HepG2 (cell line): ENCODE results near the gene ATP1A1. TPM values are rescaled to one million over a fixed set of nuclear protein-coding genes. Genes with fewer than 3 reads are reported as not detected.

Experiments used
- ATF4 ChIP-seq, 2 experiments: fragments of 450-650 bp in 1 of 2; sonication (generic) in 1 of 2; formaldehyde crosslinking; IDR thresholded peaks; 2 replicates each; pipeline versions ENCODE4 v1.5.0 to v1.8.0; 2020 to 2022; ENCODE audit warnings: mild to moderate bottlenecking in 1 of 2, missing genetic modification reagents in 1 of 2
- ATF7 ChIP-seq, 2 experiments: fragments of 450-650 bp in 1 of 2; sonication (generic) in 1 of 2; formaldehyde crosslinking in 1 of 2; IDR thresholded peaks; 2 replicates each; pipeline versions ENCODE4 v1.4.0 to v1.6.1; 2016 to 2020; ENCODE audit warnings: antibody characterized with exemption in 1 of 2, mild to moderate bottlenecking in 1 of 2, missing genetic modification reagents in 1 of 2
- CREM ChIP-seq, 2 experiments: sonication (generic) in 1 of 2; formaldehyde crosslinking in 1 of 2; IDR thresholded peaks; 2 replicates each; pipeline versions ENCODE4 v1.4.0 to v1.6.1; 2016 to 2020; ENCODE audit warnings: antibody characterized with exemption in 1 of 2, mild to moderate bottlenecking in 1 of 2, missing genetic modification reagents in 1 of 2
- ELF4 ChIP-seq: sonication (generic); formaldehyde crosslinking; IDR thresholded peaks from 2 replicates; pipeline ENCODE4 v1.5.0; 2020; ENCODE audit warnings: missing genetic modification reagents, mild to moderate bottlenecking, moderate library complexity, borderline replicate concordance
- FOXO1 ChIP-seq: sonication (generic); formaldehyde crosslinking; IDR thresholded peaks from 2 replicates; pipeline ENCODE4 v1.4.0; 2020; ENCODE audit warnings: missing genetic modification reagents
- NFAT5 ChIP-seq: sonication (generic); formaldehyde crosslinking; IDR thresholded peaks from 2 replicates; pipeline ENCODE4 v1.4.0; 2020; ENCODE audit warnings: missing genetic modification reagents
- NFKB2 ChIP-seq: sonication (generic); formaldehyde crosslinking; IDR thresholded peaks from 2 replicates; pipeline ENCODE4 v1.4.0; 2020; ENCODE audit warnings: missing genetic modification reagents, borderline replicate concordance
- NR2F1 ChIP-seq, 2 experiments: fragments of 450-650 bp in 1 of 2; formaldehyde crosslinking in 1 of 2; IDR thresholded peaks; 2 replicates each; pipeline versions ENCODE4 v1.5.0 to v1.6.1; 2016 to 2020; ENCODE audit warnings: mild to moderate bottlenecking in 1 of 2, missing compliant biosample characterization in 1 of 2, missing genetic modification reagents in 1 of 2, moderate library complexity in 1 of 2
- RAD21 ChIP-seq: fragments of 450-650 bp; formaldehyde crosslinking; IDR thresholded peaks from 2 replicates; pipeline ENCODE4 v1.5.0; 2020; ENCODE audit warnings: mild to moderate bottlenecking
- SRY ChIP-seq: sonication (generic); formaldehyde crosslinking; IDR thresholded peaks from 2 replicates; pipeline ENCODE4 v1.8.0; 2022; ENCODE audit warnings: mild to moderate bottlenecking, missing genetic modification reagents
- YY1 ChIP-seq: IDR thresholded peaks from 2 replicates; pipeline ENCODE4 v1.6.1; 2011; ENCODE audit warnings: low read length, low read depth, moderate library complexity, mild to moderate bottlenecking; ENCODE audit not compliant: insufficient read depth, insufficient replicate concordance
- ZFP82 ChIP-seq: sonication (generic); formaldehyde crosslinking; IDR thresholded peaks from 2 replicates; pipeline ENCODE4 v1.5.1; 2020; ENCODE audit warnings: mild to moderate bottlenecking, missing genetic modification reagents, borderline replicate concordance
- ZNF18 ChIP-seq: sonication (generic); formaldehyde crosslinking; IDR thresholded peaks from 2 replicates; pipeline ENCODE4 v1.8.0; 2022; ENCODE audit warnings: mild to moderate bottlenecking, missing genetic modification reagents; ENCODE audit not compliant: insufficient replicate concordance
- ZNF510 ChIP-seq: sonication (generic); formaldehyde crosslinking; IDR thresholded peaks from 2 replicates; pipeline ENCODE4 v1.4.0; 2020; ENCODE audit warnings: low read depth, mild to moderate bottlenecking, missing genetic modification reagents
- ZNF687 ChIP-seq: sonication (generic); formaldehyde crosslinking; IDR thresholded peaks from 2 replicates; pipeline ENCODE4 v1.5.1; 2020; ENCODE audit warnings: mild to moderate bottlenecking, missing genetic modification reagents, moderate library complexity
- polyA plus RNA-seq, 8 experiments: library from polyadenylated mRNA; depleted of rRNA in 3 of 8; stranded (reverse) in 7 of 8; unstranded in 1 of 8; fragments of >200 nt; fragmentation: Illumina TruSeq in 4 of 8; extraction: Trizol in 4 of 8; gene quantifications; 2 replicates each; pipeline versions ENCODE4 v1.2.1 to v1.2.3, GENCODE V29; 2011 to 2016; ENCODE audit warnings: low read depth in 4 of 8, missing spikeins in 1 of 8, mixed read lengths in 1 of 8; ENCODE audit not compliant: insufficient read depth in 1 of 8
- total RNA-seq, 5 experiments: library from RNA; depleted of rRNA; stranded (reverse); fragments of >200 nt; fragmentation: Illumina TruSeq; extraction: Trizol; gene quantifications; 2 replicates each; pipeline ENCODE4 v1.2.3, GENCODE V29; 2016; ENCODE audit warnings: low read depth in 1 of 5

Gene ATP1A1
- total and polyA plus RNA-seq, 2 of the 13 experiments (the other 11 are each of a cell fraction or from before 2014, with no cell fraction given), result 280 to 705 TPM

- 0 out of 2 replicates have a peak, but pooled peaks have one; percentile 46 for TF ChIP-seq CREM (IDR thresholded peaks at IDR 0.05)
- TF ChIP-seq CREM (CRISPR knock-in tag; IDR thresholded peaks at IDR 0.05), result no peak
- no peak for TF ChIP-seq NR2F1 (CRISPR knock-in tag; IDR thresholded peaks at IDR 0.05)
- no peak for TF ChIP-seq SRY (CRISPR knock-in tag)
- TF ChIP-seq ZFP82 (CRISPR knock-in tag), result no peak
- TF ChIP-seq NFAT5 (CRISPR knock-in tag), result no peak
- TF ChIP-seq RAD21 (CRISPR knock-in tag), result no peak
- no peak for TF ChIP-seq ATF7 (IDR thresholded peaks at IDR 0.05)
- no peak for TF ChIP-seq ATF7 (CRISPR knock-in tag; IDR thresholded peaks at IDR 0.05)
- TF ChIP-seq ELF4, result no peak
- peak; percentile 67 for TF ChIP-seq ZNF687 (CRISPR knock-in tag)
- TF ChIP-seq ZNF18 (CRISPR knock-in tag), result peak; percentile 76
- no peak for TF ChIP-seq FOXO1
- TF ChIP-seq YY1, result no peak
- TF ChIP-seq ATF4 (CRISPR knock-in tag; IDR thresholded peaks at IDR 0.05), result no peak
- no peak for TF ChIP-seq NFKB2 (CRISPR knock-in tag)
- TF ChIP-seq ZNF510 (CRISPR knock-in tag), result no peak
Measured at GRCh38 chr1:116374353-116375147, 1.5 kb downstream of the ATP1A1 start (continued).
